Measurements from ENCODE around the gene CD63.
A peak's percentile ranks its signal among the peaks of the same experiment; 100 is the strongest.

Gene CD63

GRCh38 chr12:55728186-55728938 lies 447 bp downstream of the CD63 start (continued):
- TF ChIP-seq ZNF280C (tag by site-specific recombination; IDR thresholded peaks at IDR 0.05) (no peak), ZNF510 (tag by site-specific recombination; IDR thresholded peaks at IDR 0.05; ENCODE audit: insufficient replicate concordance) (no peak), ZBTB1 (tag by site-specific recombination; IDR thresholded peaks at IDR 0.05) (no peak)
- TF ChIP-seq, protein P1, sequence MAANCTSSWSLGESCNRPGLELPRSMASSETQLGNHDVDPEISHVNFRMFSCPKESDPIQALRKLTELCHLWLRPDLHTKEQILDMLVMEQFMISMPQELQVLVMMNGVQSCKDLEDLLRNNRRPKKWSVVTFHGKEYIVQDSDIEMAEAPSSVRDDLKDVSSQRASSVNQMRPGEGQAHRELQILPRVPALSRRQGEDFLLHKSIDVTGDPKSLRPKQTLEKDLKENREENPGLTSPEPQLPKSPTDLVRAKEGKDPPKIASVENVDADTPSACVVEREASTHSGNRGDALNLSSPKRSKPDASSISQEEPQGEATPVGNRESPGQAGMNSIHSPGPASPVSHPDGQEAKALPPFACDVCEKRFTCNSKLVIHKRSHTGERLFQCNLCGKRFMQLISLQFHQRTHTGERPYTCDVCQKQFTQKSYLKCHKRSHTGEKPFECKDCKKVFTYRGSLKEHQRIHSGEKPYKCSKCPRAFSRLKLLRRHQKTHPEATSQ (tag by site-specific recombination; IDR thresholded peaks at IDR 0.05): no peak

GRCh38 chr12:55727643-55728185 lies 1.1 kb downstream of the CD63 start:
- Histone ChIP-seq H3K36me3 (ENCODE audit: control insufficient read depth in 2 of 2, insufficient read depth in 1 of 2, low read length in 2 of 2) (peaks cover 12 to 50% of the 10 kb centered on the region in 2 experiments), H3K4me1 (ENCODE audit: control insufficient read depth, insufficient read depth, low read length) (no peaks in the 10 kb centered on the region; the same call in 1 of the 2 replicates), H3K27ac (ENCODE audit: extremely low read depth, low read depth, low read length) (peak overlapping the region; percentile 91; the same call in 1 of the 2 replicates), H3K9me3 (ENCODE audit: control insufficient read depth, insufficient read depth, low read depth, low read length) (no peaks in the 10 kb centered on the region), H3K4me3 (ENCODE audit: low read depth, low read length) (peak overlapping the region; percentile 77)
- ChIA-PET POLR2A (interaction anchor here (0.6 to 2.1 kb wide), 3 partner anchors 8 to 20 kb away, joined by 3 to 7 read pairs (median 4); partner anchors contain the start of genes ITGA7 and RDH5), CTCF (interaction anchor here (0.7 to 1.7 kb wide), 2 partner anchors 9 to 614 kb away, joined by 5 to 9 read pairs; no protein-coding TSS in a partner anchor)
- TF ChIP-seq ZNF664 (tag by site-specific recombination; IDR thresholded peaks at IDR 0.05) (no peak), KLF10 (tag by site-specific recombination; IDR thresholded peaks at IDR 0.05) (no peak), SCRT2 (tag by site-specific recombination; IDR thresholded peaks at IDR 0.05) (peak; percentile 73), ZNF335 (tag by site-specific recombination; conservative IDR thresholded peaks at IDR 0.05) (peak; percentile 55; the same call in 1 of the 2 replicates), ZNF366 (tag by site-specific recombination; conservative IDR thresholded peaks at IDR 0.05) (peak; percentile 19; the same call in 1 of the 2 replicates), SP7 (tag by site-specific recombination; IDR thresholded peaks at IDR 0.05) (0 out of 2 replicates have a peak, but pooled peaks have one; percentile 30), ZNF768 (tag by site-specific recombination; IDR thresholded peaks at IDR 0.05) (no peak), YY2 (tag by site-specific recombination; IDR thresholded peaks at IDR 0.05) (no peak), ZNF843 (tag by site-specific recombination; IDR thresholded peaks at IDR 0.05) (no peak), ZNF510 (tag by site-specific recombination; IDR thresholded peaks at IDR 0.05; ENCODE audit: insufficient replicate concordance) (no peak), SCRT1 (tag by site-specific recombination; IDR thresholded peaks at IDR 0.05; ENCODE audit: borderline replicate concordance) (0 out of 2 replicates have a peak, but pooled peaks have one; percentile 61), PRDM1 (tag by site-specific recombination; IDR thresholded peaks at IDR 0.05) (peak; percentile 77), REST (tag by site-specific recombination; IDR thresholded peaks at IDR 0.05) (0 out of 2 replicates have a peak, but pooled peaks have one; percentile 18), ZNF341 (tag by site-specific recombination; IDR thresholded peaks at IDR 0.05; ENCODE audit: low read depth) (peak; percentile 72), EGR2 (tag by site-specific recombination; IDR thresholded peaks at IDR 0.05; ENCODE audit: low read depth) (peak; percentile 30; the same call in 1 of the 2 replicates), WT1 (tag by site-specific recombination; IDR thresholded peaks at IDR 0.05) (peak; percentile 59), ZNF600 (tag by site-specific recombination; IDR thresholded peaks at IDR 0.05) (peak; percentile 48; the same call in 1 of the 2 replicates), ZFHX2 (tag by site-specific recombination; conservative IDR thresholded peaks at IDR 0.05) (peak; percentile 49), ZBTB20 (tag by site-specific recombination; IDR thresholded peaks at IDR 0.05) (peak; percentile 13; the same call in 1 of the 2 replicates)
- TF ChIP-seq, protein P2, sequence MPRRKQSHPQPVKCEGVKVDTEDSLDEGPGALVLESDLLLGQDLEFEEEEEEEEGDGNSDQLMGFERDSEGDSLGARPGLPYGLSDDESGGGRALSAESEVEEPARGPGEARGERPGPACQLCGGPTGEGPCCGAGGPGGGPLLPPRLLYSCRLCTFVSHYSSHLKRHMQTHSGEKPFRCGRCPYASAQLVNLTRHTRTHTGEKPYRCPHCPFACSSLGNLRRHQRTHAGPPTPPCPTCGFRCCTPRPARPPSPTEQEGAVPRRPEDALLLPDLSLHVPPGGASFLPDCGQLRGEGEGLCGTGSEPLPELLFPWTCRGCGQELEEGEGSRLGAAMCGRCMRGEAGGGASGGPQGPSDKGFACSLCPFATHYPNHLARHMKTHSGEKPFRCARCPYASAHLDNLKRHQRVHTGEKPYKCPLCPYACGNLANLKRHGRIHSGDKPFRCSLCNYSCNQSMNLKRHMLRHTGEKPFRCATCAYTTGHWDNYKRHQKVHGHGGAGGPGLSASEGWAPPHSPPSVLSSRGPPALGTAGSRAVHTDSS (tag by site-specific recombination; IDR thresholded peaks at IDR 0.05): no peak
- TF ChIP-seq, protein P3, sequence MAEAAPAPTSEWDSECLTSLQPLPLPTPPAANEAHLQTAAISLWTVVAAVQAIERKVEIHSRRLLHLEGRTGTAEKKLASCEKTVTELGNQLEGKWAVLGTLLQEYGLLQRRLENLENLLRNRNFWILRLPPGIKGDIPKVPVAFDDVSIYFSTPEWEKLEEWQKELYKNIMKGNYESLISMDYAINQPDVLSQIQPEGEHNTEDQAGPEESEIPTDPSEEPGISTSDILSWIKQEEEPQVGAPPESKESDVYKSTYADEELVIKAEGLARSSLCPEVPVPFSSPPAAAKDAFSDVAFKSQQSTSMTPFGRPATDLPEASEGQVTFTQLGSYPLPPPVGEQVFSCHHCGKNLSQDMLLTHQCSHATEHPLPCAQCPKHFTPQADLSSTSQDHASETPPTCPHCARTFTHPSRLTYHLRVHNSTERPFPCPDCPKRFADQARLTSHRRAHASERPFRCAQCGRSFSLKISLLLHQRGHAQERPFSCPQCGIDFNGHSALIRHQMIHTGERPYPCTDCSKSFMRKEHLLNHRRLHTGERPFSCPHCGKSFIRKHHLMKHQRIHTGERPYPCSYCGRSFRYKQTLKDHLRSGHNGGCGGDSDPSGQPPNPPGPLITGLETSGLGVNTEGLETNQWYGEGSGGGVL (tag by site-specific recombination; IDR thresholded peaks at IDR 0.05): peak; percentile 98
